Limb (tissue), 2 donors: ENCODE results near the gene GADD45G.

Source experiments
- DNase-seq, 2 donors: peaks; one replicate each; pipeline ENCODE4 v3.0.0-alpha.2; 2016; ENCODE audit errors: extremely low spot score in 2 of 2

The GADD45G gene

DNA sequence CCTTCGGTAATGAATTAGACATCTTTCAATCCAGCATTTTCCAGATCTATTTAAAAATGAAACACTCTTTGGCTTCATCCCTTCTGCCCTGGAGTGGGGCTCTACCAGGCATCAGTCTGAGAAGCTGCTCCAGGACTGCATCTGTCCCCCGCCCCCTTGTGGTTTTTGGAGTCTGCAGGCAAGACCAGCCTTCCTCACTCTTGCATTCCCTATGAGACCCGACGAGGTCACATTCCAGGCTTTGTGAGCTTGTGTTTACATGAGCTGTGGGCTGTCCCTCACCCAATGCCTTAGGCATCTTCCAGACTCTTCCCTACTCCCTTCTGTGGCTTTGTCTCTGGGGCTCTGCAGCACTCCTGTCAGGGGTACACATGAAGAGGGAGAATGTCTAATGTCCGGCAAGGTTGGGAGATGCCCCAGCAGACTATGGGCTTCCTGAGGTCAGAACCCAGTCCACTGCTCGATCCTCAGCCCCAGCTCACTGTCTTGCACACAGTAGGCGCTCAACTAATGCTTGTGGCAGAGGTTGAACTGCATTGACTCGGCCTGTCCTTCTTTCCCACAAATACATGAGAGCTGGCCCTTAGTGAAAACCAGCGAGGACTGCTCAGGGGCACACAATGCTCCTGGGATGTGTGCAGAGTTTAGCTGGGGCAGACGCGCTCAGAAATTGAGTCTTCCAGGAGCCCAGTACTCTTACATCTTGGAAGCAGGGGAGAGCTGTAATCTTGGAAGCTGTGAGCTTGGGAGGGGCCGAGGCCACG is 11.7 kb upstream of the GADD45G start:
- DNase-seq: no peak

DNA sequence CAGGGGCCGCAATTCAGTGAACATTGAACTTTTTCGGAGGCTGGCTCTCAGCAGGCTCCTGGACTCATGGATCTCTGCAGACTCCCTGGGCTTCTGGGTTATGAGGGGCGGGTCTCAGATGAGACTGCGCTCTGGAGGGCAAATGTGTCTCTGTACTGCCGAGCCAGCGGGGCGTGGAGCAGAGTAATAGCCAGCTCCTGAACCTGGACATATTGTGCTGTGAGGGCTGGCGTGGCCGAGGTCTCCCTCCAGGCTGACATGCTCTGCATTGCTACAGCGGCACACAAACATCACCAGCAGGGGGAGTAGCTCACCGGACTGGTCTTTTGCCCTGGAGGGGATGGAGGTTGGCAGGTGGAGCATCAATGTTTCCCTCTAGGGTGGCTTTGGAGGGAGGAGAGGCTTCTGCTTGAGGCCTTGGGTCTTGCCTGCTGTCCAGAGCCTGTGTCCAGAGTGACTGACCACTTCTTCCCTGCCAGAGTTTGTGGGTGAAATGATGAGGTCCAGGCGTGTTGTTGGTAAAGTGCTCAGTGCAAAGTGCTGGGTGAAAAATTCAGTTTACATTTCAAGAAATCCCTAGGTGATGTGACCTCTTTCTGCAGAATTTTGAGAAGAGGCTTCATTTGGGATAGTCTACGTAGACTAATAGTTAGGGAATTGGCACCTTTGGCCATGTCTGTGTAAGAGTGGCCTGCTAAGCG is 10.9 kb upstream of the GADD45G start:
- DNase-seq: no peak

DNA sequence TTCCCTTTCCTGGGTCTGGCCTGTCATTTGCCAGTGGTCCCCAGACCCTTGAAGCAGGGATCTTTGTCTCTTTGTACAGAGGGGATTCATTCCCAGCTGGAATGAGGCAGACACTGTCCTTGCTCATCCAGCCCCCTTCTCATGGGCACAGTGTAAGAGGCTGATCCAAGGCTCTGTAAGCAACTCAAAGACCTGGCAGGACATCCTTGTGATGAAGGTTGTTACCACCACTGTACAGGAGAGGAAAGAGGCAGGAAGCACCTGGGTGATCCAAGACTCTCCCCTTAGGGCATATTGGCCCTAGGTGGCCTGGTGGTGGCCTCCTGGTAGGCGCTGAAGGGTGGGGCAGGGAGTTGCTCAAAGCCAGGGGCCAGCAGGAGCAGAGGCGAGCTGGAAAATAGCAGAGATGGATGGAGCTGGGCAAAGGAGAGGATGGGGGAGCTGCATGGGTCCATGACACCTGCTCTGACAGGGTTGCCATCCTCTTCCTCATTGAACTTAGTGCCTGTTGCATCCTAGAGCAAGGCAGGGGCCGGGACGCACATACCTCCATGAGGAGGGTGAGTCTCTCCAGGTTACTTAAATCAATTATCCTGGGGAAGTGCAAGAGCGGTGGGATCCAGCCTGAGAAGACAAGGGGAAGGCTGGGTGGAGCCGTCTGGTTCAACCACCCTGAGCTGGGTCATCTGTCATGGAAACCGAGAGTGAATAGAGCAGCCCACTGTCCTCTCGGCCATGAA is 9.8 kb upstream of the GADD45G start:
- DNase-seq: no peak

DNA sequence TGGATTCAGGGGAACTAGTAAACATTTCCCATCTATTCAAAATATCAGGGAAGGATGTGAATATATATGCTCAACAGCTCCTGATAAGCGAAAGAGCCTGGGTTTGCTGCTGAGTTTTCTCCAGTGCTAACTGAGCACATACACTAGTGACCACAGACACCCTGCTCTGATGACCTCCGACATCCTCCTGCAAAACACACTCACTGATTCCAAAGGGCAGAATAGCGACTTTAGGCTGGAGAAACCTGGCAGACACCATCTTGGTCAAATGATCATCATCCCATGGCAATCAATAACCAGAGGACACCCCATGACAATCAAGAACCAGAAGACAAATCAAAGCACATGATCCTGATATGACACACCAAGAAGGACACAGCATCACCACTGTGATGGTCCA is 9.2 kb upstream of the GADD45G start:
- DNase-seq: no peak

DNA sequence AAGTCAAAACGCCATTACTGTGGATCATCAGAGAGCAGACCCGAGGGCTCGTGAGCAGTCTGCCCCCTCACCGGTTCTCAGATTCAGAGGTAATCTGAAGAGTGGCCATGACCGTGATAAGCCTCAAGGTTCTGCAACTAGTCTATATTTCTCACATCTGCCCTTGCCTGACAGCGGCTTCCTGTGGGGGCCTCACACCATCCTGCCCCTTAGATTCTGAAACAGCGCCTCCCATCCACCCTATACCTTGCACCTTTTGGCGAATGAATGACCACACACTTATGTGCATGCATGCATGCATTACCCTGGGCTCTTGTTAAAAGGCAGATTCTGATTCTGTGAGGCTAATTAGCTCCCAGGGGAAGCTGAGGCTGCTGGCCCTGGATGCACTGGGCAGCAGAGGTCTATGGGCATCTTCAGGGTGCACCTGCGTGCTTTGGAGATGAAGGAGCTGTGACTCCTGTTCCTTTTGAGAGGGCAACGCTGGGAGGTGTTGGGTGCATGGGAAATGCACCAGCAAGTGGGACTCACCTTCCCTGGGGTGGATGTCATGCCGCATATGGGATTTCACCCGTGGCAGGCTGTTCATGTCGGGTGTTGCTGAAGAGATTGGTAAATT is 7.8 kb upstream of the GADD45G start:
- no peak for DNase-seq

DNA sequence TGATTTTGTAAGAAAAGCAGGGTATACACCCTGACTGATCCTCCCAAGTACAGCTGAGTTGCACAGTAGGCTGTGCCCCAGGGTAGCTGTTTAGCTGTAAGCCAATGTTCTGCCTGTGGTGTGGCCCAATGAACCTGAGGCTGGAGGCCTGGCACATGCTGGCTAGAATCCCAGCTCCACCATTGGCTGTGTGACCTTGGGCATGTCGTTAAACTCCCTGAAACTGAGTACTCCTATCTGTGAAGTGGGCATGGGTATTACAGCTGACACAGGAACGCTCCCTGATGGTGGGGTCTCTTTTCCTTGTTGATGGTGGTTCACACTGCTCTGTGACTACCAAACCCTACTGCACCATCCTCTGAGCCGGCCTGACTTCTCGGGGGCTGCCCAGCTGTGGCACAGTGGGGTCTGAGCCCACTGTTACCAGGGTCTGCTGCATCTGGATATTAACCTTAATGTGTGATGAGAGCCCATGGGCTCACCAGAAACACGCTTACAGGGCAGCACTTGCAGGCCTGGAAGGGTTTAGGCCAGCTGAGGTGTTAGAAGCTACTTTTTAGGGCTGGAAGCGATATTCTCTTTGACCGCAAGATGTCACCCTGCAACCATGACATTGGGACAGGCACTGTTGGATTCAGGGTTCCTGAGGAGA is 7.0 kb upstream of the GADD45G start:
- peak; percentile 70 to 76 for DNase-seq

DNA sequence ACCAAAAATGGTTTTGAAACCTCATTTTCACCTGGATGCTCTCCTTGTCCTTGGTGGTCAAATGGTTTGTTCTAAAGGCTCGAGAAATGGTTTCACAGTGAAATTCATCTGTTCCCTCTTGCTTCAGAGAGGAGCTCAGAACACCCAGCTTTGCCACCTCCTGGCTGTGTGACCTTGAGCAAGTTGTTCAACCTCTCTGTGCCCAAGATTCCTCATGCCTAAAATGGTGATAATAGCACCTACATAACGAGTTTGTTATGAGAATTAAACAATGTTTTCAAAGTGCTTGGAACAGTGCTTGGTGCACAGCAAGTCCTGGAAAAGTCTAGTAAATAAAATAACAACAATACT is 6.5 kb upstream of the GADD45G start:
- no peak for DNase-seq

DNA sequence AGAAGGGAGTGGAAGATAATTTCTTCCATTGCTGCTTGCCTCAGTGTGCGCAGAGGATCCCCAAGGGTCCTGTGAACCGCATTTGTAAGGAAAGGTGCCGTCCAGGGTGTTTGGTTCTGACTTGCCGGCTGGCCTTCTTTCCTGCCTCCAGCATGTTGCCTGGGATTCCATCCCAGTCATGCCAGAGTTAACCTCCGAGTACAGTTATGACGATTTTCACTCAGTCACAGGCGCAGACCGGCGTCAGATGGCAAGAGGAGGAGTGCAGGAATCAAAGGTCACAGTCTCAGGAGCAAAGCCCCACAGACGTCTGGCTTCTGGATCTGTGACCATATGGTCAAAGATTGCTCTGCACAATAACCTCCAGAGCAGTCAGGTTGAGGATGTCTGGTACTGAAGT is 5.9 kb upstream of the GADD45G start:
- DNase-seq: peak in 1 of 2 donors; percentile 27

DNA sequence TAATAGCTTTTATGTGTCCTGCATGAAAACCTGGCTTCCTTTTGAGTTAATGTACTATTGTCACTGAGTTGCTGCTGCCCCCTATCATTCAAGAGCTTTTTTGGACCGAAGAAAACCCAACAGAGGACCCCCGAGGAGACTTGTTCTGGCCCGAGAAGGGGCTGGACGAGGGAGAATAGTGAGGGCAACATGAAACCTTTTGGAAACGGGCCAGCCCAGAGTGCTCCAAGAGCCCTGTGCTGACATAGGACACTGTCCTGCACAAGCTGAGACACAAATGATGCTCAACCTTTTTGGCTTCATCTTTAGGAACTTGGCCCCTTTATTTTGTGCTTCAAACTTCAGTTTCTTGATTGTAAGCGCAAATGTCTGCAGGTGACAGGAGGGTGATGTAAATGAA is 4.0 kb upstream of the GADD45G start:
- DNase-seq: peak in 1 of 2 donors; percentile 22

DNA sequence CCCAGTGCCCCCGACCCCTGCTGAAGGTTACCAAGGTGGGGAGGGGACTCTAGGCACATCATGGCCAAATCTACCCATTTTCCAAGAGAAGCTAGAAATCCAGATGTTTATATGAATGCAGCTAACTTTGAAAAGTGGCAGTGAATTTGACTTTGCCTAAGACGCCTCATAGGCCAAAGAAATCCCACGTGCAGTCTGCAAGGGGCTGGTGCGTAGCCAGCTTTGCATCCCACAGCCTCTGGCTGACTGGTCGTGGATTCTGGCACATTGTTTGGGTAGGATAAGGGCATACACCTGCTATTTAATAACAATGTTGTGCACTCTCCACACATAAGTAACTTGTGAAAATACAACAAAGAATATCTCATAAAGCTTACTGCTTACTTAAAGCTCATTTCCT is 3.5 kb upstream of the GADD45G start:
- peak in 1 of 2 donors; percentile 14 for DNase-seq

DNA sequence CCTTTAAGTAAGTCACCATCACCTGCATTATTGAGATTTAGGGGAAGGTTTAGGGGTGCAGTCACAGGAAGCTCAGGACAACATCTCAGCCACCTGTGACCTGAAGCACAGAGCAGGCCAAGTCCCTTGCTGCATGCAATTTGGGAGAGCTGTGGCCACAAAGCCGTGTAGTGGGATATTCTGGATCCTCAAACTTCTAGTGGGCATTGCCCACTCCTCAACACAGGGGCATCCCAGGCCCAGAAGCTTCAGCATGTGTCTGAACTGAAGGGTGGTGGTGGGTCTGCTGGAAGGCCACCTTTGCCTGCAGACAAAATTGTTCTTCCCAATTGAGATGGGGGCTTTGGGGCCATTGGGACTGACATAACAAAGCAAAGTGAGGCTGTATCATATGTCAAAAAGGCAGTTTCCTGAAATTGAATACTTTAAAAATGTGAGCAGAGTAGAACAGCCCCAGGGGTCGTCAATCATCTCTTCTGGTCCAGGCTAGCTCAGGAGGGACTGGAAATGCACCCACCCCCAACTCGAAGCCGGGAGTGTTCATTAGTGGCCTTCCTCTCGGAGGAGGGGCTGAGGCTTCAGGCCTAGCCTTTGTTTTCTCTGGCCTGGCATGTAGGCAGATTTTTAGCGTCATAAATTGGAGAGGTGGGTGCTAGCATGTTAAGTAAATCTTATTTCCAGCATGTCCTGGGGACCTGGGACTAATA is 2.8 kb upstream of the GADD45G start:
- DNase-seq: peak in 1 of 2 donors; percentile 29

DNA sequence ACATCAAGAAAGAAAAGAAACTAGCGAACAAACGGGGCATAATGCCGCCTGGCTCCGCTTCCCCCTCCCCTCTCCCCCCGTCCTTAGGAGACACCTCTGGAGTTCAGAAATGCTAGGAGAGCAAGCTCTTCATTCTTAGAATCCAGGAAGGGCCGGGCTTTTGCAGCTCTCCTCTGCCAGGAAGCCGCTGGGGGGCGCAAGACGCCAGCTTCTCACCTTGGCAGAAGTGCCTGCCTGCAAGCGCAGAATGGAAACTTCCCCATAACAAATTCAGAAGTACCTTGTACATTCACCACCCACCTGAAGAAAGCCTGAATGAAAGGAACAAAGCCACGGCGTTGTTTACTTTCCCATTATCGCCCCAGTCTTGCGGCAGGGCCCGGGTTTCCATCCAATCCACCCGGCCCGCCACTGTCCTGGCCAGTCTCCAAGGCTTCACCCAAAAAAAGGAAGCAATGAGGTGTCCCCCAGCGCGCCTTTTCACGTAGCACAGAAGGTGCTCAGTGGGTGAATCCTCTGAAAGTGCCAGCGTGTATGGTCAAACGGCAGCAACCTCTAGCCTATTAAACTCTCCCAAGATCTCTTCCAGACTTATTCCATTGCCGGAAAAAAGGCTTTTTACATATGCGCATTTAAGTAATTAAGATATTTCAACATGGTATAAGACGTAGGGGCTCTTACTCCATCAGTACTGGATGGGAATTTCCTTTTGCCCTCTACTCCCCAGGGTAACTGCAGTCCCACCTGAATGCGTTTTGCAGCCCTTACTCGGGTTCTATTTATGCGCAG is 1.6 kb upstream of the GADD45G start:
- peak; percentile 89 to 96 for DNase-seq

DNA sequence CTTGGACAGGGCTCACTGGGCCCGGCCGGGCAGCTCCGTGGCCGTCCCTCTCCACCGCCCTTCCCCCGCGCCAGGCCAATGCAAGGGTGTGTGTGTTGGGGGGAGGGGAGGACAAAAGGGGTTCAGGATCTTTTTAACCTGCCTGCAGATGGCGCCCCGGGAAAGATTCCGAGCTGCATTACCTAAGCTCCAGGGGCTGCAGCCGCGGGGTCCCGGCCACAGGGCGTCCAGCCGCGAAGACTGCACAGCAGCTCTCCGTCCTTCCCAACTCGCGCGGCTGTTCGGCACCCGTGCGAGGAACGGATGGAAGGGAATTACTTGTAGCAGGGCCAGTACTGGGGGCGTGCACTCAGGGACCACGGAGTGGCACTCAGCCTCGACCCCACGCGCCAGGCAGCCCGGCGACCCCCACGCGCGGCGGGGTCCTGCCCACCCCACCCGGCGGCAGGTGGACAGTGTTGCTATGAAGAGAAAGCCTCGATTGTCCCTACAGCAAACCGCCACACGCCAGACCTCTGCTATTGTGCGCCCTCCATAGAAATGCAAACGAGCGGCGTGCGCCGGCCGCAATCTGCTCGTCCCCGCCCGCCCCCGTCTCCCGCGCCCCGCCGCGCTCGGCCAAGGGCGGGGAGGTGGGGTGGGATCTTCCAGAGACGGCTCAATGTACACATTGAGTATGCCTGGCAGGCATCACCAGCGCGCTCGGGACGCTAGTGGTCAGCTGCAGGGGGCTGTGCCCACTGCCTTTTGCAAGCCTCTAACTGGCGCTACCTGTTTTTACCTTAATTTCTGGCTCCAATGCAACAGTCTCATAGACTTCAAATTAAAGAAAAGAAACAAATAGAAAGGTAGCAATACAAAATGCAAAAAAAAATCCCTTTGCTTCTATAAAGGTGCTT is 796 bp upstream of the GADD45G start:
- DNase-seq: peak; percentile 31 to 84

DNA sequence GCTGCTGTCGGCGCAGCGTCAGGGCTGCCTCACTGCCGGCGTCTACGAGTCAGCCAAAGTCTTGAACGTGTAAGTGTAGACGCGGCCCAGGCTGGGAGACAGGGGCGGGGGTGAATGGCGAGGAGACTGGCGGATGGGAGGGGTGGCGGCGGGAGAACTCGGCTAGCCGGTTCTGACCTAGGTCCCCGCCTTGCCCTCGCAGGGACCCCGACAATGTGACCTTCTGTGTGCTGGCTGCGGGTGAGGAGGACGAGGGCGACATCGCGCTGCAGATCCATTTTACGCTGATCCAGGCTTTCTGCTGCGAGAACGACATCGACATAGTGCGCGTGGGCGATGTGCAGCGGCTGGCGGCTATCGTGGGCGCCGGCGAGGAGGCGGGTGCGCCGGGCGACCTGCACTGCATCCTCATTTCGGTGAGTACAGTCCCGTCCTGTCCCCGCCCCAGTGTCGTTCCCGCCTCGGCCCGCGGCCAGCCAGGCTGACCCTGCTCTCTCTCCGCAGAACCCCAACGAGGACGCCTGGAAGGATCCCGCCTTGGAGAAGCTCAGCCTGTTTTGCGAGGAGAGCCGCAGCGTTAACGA is 745 bp downstream of the GADD45G start:
- peak in 1 of 2 donors; percentile 75 for DNase-seq

DNA sequence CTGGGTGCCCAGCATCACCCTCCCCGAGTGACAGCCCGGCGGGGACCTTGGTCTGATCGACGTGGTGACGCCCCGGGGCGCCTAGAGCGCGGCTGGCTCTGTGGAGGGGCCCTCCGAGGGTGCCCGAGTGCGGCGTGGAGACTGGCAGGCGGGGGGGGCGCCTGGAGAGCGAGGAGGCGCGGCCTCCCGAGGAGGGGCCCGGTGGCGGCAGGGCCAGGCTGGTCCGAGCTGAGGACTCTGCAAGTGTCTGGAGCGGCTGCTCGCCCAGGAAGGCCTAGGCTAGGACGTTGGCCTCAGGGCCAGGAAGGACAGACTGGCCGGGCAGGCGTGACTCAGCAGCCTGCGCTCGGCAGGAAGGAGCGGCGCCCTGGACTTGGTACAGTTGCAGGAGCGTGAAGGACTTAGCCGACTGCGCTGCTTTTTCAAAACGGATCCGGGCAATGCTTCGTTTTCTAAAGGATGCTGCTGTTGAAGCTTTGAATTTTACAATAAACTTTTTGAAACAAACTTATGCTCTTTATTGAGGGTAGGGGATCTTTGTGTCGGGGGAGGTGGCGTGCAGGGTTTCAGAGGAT is 1.3 kb downstream of the GADD45G start:
- DNase-seq: peak; percentile 18 to 67

DNA sequence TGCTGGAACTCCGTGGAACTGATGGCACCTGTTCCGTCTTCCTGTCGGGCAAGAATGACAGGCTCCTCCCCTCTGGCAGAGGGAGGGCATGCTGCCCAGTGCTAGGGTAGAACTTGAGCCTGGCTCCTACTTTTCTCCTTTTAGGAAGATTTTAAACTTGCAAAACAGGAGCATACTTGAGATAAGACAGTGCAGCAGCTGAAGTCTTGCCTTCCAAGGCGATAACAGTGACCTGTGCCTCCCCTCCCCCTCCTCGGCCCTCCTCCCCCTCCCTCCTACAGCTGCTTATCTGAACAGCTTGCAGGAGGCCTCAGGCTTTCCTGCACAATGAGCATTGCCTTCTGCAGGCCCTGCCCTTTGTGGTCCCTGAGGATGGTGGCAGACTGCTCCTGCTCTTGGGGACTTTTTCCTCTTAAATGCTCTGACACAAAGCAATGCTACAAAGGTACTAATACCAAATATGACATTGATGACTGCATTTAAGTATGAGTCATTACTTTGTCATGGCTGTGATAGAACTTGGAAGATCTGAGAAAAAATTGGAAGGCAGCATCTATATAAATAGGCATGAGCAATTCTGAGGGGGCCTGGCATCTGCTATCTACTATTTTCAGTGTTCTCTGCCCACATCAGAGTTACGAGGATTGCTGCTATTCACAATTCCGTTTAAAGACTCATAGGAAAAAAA is 2.0 kb downstream of the GADD45G start:
- peak; percentile 46 to 65 for DNase-seq

DNA sequence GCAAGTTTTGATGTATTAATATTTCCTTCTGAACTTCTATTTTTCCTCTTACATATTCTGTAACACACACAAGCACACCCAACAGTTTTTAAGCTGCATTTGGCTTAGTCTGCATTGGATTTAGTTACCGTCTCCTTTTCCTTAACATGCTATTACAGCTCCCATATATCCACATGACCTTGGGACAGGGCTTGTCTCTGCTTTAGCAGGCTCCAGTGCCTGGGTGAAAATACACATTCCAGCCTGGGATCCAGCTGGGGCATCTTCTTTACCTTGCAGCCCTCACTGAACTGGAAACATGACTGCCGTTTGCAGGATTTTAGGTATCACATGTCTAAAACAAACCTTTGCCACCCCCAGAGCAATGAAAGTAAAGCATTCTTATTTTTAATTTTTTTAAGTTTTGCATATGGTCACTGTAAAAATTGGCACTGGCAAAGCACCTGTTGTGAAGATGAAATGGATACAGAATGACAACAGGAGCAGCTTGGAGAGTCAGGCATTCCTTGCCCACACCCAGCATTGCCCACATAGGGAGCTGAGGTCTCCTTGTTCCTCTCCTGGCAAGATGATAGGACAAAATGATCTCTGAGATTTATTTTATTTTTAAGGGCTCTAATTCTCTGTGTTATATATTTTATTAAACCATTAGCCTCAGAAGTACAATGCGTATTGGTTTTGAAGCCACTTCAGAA is 4.0 kb downstream of the GADD45G start:
- no peak for DNase-seq
